ENCODE measurements around the gene ATAD5. TPM values are rescaled to one million over a fixed set of nuclear protein-coding genes. Genes with fewer than 3 reads are reported as not detected.

The ATAD5 gene
- total RNA-seq = 10 to 100 TPM; 27.1 to 33.2 TPM

GRCh38 chr17:30831663-30832437, at the start of gene ATAD5:
Gene ATAD5, plus strand, starts transcription at chr17:30831966. Its CDS starts 382 bp downstream, at chr17:30832348.
- H3K4me1 Mint-ChIP-seq = peaks cover 45% of the 10 kb centered on the region
- CTCF ChIA-PET = interaction anchor here (0.6 kb wide), 1 partner anchor 1353 kb away, joined by 4 read pairs; no protein-coding TSS in a partner anchor

GRCh38 chr17:30782206-30782605, 49.6 kb upstream of the ATAD5 start:
- Mint-ChIP-seq H3K9me3 (no peaks in the 10 kb centered on the region), H3K27me3 (no peaks in the 10 kb centered on the region), H3K4me3 (no peak overlapping the region), H3K36me3 (ENCODE audit: low read depth) (peaks cover 40% of the 10 kb centered on the region), H3K4me1 (peaks cover 15% of the 10 kb centered on the region), H3K27ac (peak overlapping the region; percentile 69)
- ChIA-PET POLR2A (no interaction called here), CTCF (no interaction called here)
- no peak for DNase-seq

More at GRCh38 chr17:30831663-30832437, at the start of gene ATAD5:
- Mint-ChIP-seq H3K27ac (peak within 1 kb of the TSS; percentile 97), H3K9me3 (no peaks in the 10 kb centered on the region), H3K27me3 (no peaks in the 10 kb centered on the region), H3K4me3 (peak within 1 kb of the TSS; percentile 96), H3K36me3 (ENCODE audit: low read depth) (peaks cover 20% of the 10 kb centered on the region)
- peak; percentile 92 for DNase-seq
- POLR2A ChIA-PET = no interaction called here

GRCh38 chr17:30788918-30789317, 42.8 kb upstream of the ATAD5 start:
- H3K27ac Mint-ChIP-seq = peak overlapping the region; percentile 54
- no peaks in the 10 kb centered on the region for H3K27me3 Mint-ChIP-seq
- no peaks in the 10 kb centered on the region for H3K9me3 Mint-ChIP-seq
- ChIA-PET POLR2A (no interaction called here), CTCF (interaction anchor here (0.6 kb wide), 1 partner anchor 453 kb away, joined by 3 read pairs; no protein-coding TSS in a partner anchor)
- H3K4me1 Mint-ChIP-seq = peaks cover 8% of the 10 kb centered on the region
- H3K36me3 Mint-ChIP-seq (ENCODE audit: low read depth) = peaks cover 62% of the 10 kb centered on the region
- H3K4me3 Mint-ChIP-seq = no peak overlapping the region
- DNase-seq = no peak

- POLR2A ChIA-PET = interaction anchor here (0.7 to 0.8 kb wide), 2 partner anchors 10 to 36 kb away, joined by 3 to 8 read pairs; no protein-coding TSS in a partner anchor
- Mint-ChIP-seq H3K36me3 (ENCODE audit: low read depth) (peaks cover 59% of the 10 kb centered on the region), H3K4me1 (peaks cover 8% of the 10 kb centered on the region), H3K27me3 (no peaks in the 10 kb centered on the region), H3K9me3 (no peaks in the 10 kb centered on the region), H3K4me3 (peak overlapping the region; percentile 32), H3K27ac (peak overlapping the region; percentile 84)
- DNase-seq = no peak
- CTCF ChIA-PET = no interaction called here
Measured at GRCh38 chr17:30790279-30790678, 41.5 kb upstream of the ATAD5 start.

- no peak for DNase-seq
- H3K4me1 Mint-ChIP-seq = peaks cover 21% of the 10 kb centered on the region
- H3K27ac Mint-ChIP-seq = no peak overlapping the region
- H3K27me3 Mint-ChIP-seq = no peaks in the 10 kb centered on the region
- POLR2A ChIA-PET = no interaction called here
- no peaks in the 10 kb centered on the region for H3K9me3 Mint-ChIP-seq
- H3K4me3 Mint-ChIP-seq = no peak overlapping the region
- CTCF ChIA-PET = interaction anchor here (1.2 to 1.6 kb wide), 2 partner anchors 16 to 30 kb away, joined by 4 to 5 read pairs; partner anchors contain the start of gene CRLF3
- peaks cover 68% of the 10 kb centered on the region for H3K36me3 Mint-ChIP-seq (ENCODE audit: low read depth)
Measured at GRCh38 chr17:30793282-30793977, 38.3 kb upstream of the ATAD5 start.

GRCh38 chr17:30794372-30794771, 37.4 kb upstream of the ATAD5 start:
- H3K27ac Mint-ChIP-seq = no peak overlapping the region
- H3K36me3 Mint-ChIP-seq (ENCODE audit: low read depth) = peaks cover 64% of the 10 kb centered on the region
- H3K4me3 Mint-ChIP-seq = no peak overlapping the region

GRCh38 chr17:30796016-30796415, 35.8 kb upstream of the ATAD5 start:
- CTCF ChIA-PET = interaction anchor here (1.0 kb wide), 1 partner anchor 28 kb away, joined by 3 read pairs; the partner anchor contains the start of gene CRLF3

More at GRCh38 chr17:30794372-30794771, 37.4 kb upstream of the ATAD5 start:
- ChIA-PET POLR2A (no interaction called here), CTCF (no interaction called here)
- peaks cover 21% of the 10 kb centered on the region for H3K4me1 Mint-ChIP-seq
- no peaks in the 10 kb centered on the region for H3K27me3 Mint-ChIP-seq
- H3K9me3 Mint-ChIP-seq = no peaks in the 10 kb centered on the region
- DNase-seq = no peak

GRCh38 chr17:30801671-30802070, 30.1 kb upstream of the ATAD5 start:
- Mint-ChIP-seq H3K36me3 (ENCODE audit: low read depth) (peaks cover 53% of the 10 kb centered on the region), H3K4me1 (peaks cover 30% of the 10 kb centered on the region), H3K27me3 (no peaks in the 10 kb centered on the region), H3K9me3 (no peaks in the 10 kb centered on the region), H3K27ac (no peak overlapping the region), H3K4me3 (no peak overlapping the region)
- DNase-seq = no peak
- ChIA-PET CTCF (no interaction called here), POLR2A (no interaction called here)

More at GRCh38 chr17:30796016-30796415, 35.8 kb upstream of the ATAD5 start:
- Mint-ChIP-seq H3K36me3 (ENCODE audit: low read depth) (peaks cover 60% of the 10 kb centered on the region), H3K27ac (no peak overlapping the region), H3K4me3 (no peak overlapping the region), H3K27me3 (no peaks in the 10 kb centered on the region), H3K9me3 (no peaks in the 10 kb centered on the region), H3K4me1 (peaks cover 18% of the 10 kb centered on the region)
- POLR2A ChIA-PET = no interaction called here
- DNase-seq = no peak

- Mint-ChIP-seq H3K27me3 (no peaks in the 10 kb centered on the region), H3K27ac (peak overlapping the region; percentile 71), H3K36me3 (ENCODE audit: low read depth) (peaks cover 54% of the 10 kb centered on the region), H3K9me3 (no peaks in the 10 kb centered on the region), H3K4me3 (peak overlapping the region; percentile 25), H3K4me1 (peaks cover 56% of the 10 kb centered on the region)
- DNase-seq = no peak
- POLR2A ChIA-PET = interaction anchor here (0.6 kb wide), 1 partner anchor 18 kb away, joined by 3 read pairs; the partner anchor contains the start of gene CRLF3
- CTCF ChIA-PET = interaction anchor here (0.6 to 1.7 kb wide), 4 partner anchors 14 to 1135 kb away, joined by 3 to 9 read pairs (median 4); partner anchors contain the start of gene CRLF3
Measured at GRCh38 chr17:30805944-30806456, 25.8 kb upstream of the ATAD5 start.

GRCh38 chr17:30807896-30808295, 23.9 kb upstream of the ATAD5 start:
- H3K4me3 Mint-ChIP-seq = peak overlapping the region; percentile 83
- peaks cover 68% of the 10 kb centered on the region for H3K4me1 Mint-ChIP-seq
- no peaks in the 10 kb centered on the region for H3K9me3 Mint-ChIP-seq
- no peak for DNase-seq
- ChIA-PET CTCF (no interaction called here), POLR2A (no interaction called here)
- peak overlapping the region; percentile 98 for H3K27ac Mint-ChIP-seq
- peaks cover 44% of the 10 kb centered on the region for H3K36me3 Mint-ChIP-seq (ENCODE audit: low read depth)
- H3K27me3 Mint-ChIP-seq = no peaks in the 10 kb centered on the region

- H3K36me3 Mint-ChIP-seq (ENCODE audit: low read depth) = peaks cover 37% of the 10 kb centered on the region
Measured at GRCh38 chr17:30808785-30809286, 22.9 kb upstream of the ATAD5 start.

GRCh38 chr17:30809867-30810266, 21.9 kb upstream of the ATAD5 start:
- peaks cover 71% of the 10 kb centered on the region for H3K4me1 Mint-ChIP-seq
- CTCF ChIA-PET = interaction anchor here (0.6 to 5.3 kb wide), 5 partner anchors 11 to 705 kb away, joined by 3 to 39 read pairs (median 4); partner anchors contain the start of gene CRLF3
- no peak for DNase-seq
- H3K9me3 Mint-ChIP-seq = no peaks in the 10 kb centered on the region
- H3K4me3 Mint-ChIP-seq = peak overlapping the region; percentile 83
- H3K27me3 Mint-ChIP-seq = no peaks in the 10 kb centered on the region
- peaks cover 32% of the 10 kb centered on the region for H3K36me3 Mint-ChIP-seq (ENCODE audit: low read depth)
- H3K27ac Mint-ChIP-seq = peak overlapping the region; percentile 98
- POLR2A ChIA-PET = interaction anchor here (1.1 to 1.5 kb wide), 2 partner anchors 13 to 14 kb away, joined by 3 to 4 read pairs; partner anchors contain the start of gene CRLF3

More at GRCh38 chr17:30808785-30809286, 22.9 kb upstream of the ATAD5 start:
- peaks cover 75% of the 10 kb centered on the region for H3K4me1 Mint-ChIP-seq
- H3K27ac Mint-ChIP-seq = peak overlapping the region; percentile 98
- peak overlapping the region; percentile 83 for H3K4me3 Mint-ChIP-seq
- H3K27me3 Mint-ChIP-seq = no peaks in the 10 kb centered on the region
- no peaks in the 10 kb centered on the region for H3K9me3 Mint-ChIP-seq
- POLR2A ChIA-PET = interaction anchor here (1.5 kb wide), 1 partner anchor 14 kb away, joined by 4 read pairs; no protein-coding TSS in a partner anchor
- peak; percentile 73 for DNase-seq
- CTCF ChIA-PET = interaction anchor here (0.6 to 5.3 kb wide), 3 partner anchors 12 to 290 kb away, joined by 3 to 39 read pairs (median 15); partner anchors contain the start of gene CRLF3

Measured in activated CD4-positive, alpha-beta T cell treated with anti-CD3 and anti-CD28 coated beads, Interleukin-2, amount 10 ng/mL, durations not matched to agents 7 days and 5 days (primary cell).